ENCODE data around the gene BANP.
A peak's percentile ranks its signal among the peaks of the same experiment; 100 is the strongest.
"Not testable (repeated sequence)": the region's sequence is repeated elsewhere in the genome, so short reads cannot be mapped to it uniquely, and the experiment has no call there.

The BANP gene

DNA sequence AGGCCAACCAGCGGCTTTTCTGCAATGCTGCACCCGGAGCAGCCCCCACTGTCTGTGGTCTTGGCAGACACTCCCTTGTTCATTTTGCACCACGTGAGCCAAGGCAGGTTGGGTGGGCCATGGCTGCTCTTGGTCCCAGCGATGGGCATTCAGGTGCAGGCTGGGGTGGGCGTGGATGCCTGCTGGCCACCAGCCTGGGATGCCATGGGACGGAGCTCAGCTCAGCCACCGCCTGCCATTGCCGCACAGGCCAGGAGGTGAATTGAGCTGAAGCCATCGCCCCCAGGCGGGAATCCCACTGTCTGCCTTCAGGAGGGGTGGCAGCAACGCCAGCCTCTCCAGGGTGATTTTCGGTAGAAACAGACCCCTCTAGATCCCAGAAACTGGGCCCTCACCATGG is 155.3 kb downstream of the BANP start:
- ATAC-seq, result not testable (repeated sequence)

DNA sequence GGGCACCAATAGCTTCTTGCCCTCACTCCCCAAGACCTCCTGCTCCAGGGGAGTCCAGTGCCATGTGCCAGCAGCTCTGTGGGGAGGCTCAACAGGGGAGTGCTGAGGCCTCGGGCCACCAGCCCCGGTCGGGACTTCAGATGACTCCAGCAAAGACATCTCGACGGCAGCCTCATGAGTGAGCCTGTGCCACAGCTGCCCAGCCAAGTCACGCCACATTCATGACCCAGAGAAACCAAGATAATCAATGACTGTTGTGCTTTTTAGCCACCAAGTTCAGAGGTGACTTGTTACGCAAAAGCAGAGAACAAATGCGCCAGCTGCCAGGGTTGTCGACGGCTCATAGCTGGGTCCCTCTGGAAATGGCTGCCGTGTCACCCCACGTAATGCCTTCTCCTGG is 157.5 kb downstream of the BANP start:
- ATAC-seq, result no peak

DNA sequence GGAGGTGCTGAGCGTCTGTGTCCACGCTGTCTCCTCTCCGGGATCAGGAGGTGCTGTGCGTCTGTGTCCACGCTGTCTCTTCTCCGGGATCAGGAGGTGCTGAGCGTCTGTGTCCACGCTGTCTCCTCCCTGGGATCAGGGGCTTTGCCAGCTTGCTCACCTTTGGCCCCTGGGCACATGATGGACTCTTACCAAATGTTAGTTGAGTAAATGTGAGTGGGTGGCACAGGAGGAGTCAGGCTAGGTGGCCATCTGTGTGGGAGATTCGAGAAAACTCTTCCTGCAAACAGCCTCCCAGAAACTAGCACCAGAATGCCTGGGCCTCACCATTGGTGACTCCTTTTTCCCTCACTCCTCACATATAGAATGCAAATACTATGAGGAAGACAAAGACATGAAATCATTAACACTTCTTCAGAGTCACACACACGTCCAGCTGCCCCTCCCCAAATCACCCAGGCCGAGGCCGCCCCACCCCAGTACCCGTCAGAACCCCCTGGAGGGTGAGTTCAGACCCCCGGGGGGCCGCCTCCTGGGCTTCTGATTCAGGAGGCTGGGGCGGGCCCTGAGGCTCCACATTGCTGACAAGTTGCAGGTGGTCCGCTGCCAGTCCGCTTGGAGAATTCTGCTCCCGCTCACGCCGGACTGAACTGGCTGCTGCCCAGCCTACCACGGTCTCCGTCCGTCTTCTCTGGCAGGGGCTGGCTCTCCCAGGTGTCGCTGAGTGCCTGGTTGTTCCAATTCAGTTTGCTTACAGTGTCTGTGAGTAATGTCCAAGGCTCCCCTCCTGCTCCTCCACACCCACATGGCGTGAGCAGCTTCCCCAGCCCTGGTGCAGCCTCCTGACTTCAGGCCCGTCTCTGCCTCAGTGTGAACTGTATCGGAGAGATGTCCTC is 158.7 kb downstream of the BANP start:
- ATAC-seq, result peak; percentile 41 to 74

DNA sequence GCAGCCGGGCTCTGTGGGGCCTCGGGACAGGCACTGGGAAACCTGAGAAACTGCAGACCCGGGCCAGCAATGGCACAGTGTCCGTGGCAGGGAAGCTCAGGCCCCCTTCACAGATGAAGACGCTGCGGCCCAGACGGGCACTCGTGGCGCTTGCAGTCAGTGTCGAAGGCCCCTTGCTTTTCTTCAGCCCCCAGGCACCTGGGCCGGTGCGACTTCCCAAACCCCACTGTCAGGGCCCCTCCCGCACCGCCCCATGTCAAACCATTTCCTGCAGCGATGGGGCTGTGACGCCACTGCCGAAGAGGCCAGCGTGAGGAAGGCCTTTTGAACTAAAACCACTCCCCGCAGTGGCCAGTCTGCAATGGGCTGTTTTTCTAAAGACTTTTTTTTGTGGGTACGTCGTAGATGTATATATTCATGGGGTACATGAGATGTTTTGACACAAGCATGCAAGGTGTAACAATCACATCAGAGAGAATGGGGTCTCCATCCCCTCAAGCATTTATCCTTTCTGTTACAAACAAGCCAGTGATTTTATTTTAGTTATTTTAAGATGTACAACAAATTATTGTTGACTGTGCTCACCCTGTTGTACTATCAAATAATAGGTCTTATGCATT is 159.8 kb downstream of the BANP start:
- not testable (repeated sequence) for ATAC-seq

DNA sequence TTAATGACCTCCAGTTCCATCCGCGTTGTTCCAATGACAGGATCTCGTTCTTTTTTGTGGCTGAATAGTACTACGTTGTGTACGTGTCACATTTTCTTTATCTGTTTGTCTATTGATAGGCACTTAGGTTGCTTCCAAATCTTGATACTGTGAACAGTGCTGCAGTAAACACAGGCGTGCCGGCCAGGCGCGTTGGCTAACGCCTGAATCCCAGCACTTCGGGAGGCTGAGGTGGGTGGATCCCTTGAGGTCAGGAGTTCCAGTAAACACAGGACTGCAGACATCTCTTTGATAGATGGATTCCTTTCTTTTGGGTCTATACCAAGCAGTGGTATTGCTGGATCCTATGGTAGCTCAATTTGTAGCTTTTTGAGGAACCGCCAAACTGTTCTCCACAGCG is 160.7 kb downstream of the BANP start:
- ATAC-seq, result not testable (repeated sequence)

DNA sequence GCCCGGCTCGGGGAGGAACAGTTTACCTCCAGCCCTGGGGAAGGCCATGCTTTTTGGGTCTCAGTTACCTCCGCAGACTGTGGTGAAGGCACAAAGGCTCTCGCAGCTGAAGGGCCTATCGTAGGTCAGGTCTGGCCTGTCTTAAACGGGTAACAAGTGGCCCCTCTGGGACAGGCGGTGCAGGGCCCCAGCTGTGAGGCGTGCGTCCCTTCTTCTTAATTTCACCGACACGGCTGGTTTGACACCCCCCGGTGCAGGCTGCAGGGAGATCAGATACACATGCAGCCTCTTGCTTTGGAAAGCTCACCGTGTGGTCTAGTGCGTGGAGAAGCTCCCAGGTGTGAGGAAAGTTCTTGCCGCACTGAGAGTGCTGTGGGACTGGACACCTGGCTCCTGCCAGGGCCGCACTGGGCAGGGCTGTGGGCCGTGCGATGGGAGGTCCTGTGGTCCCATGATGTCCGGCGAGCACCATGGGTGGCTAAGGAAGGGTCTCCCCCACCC is 162.4 kb downstream of the BANP start:
- ATAC-seq, result no peak

DNA sequence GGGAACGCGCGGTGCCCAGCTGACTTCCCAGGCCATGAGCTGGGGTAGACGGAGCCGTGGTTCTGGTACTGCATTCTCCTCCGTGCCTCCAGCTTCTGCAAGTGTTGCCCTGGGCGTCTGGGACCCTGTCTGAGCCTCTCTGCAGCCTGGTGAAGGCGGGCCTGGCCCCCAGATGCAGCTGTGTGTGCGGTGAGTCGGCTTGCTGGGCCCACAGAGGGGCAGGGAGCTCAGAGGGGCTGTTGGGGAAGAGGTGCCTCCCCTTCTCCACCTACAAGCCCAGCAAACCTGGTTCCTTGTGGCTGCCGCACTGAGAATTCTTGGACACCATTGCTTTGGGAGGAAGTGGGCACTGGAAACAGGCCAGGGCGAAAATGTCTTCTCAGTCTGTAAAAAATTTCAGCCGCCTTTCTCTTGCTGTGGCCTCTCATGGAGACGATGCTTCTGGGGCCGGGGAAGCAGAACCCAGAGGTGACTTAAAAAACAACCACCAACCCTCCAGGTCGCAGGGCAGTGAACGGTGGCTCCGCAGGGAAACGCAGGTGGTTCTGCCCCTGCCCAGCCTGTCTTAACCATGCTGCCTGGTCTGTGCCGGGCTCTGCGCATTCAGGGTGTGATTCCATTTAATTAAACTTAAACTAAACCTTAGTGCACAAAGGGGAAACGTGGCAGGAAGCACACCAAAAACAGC is 163.5 kb downstream of the BANP start:
- not testable (repeated sequence) for ATAC-seq

DNA sequence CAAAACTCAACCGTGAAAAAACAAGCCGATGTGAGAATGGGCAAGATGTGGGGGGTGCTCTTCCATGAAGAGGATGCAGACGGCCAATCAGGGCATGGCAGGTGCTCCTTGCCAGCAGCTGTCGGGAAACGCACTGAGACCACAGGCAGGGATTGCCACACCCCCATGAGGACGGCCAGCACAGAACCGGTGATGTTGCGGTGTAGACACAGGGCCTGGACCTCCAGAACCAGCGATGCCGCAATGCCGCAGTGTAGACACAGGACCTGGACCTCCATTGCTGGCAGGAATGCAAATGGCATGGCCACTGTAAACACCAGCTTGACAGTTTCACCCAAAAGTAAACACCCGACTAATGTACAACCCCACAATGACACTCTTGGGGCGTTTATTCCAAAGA is 164.9 kb downstream of the BANP start:
- no peak for ATAC-seq

DNA sequence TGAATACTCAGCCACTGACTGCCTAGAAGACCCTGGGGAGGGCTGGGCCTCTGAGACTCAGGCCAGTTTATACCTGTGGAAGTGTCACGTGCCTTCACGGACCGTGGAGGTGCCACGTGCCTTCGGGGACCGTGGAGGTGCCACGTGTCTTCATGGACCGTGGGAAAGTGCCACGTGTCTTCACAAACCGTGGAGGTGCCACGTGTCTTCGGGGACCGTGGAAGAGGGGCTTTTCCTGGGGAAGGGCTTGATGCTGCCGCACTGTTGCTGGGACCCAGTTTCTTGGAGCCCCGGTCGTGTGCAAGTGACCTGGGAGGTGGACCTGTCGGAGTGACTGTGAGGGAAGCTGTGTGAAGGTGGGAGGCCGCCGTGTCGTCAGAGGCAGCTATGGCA is 166.2 kb downstream of the BANP start:
- no peak for ATAC-seq

DNA sequence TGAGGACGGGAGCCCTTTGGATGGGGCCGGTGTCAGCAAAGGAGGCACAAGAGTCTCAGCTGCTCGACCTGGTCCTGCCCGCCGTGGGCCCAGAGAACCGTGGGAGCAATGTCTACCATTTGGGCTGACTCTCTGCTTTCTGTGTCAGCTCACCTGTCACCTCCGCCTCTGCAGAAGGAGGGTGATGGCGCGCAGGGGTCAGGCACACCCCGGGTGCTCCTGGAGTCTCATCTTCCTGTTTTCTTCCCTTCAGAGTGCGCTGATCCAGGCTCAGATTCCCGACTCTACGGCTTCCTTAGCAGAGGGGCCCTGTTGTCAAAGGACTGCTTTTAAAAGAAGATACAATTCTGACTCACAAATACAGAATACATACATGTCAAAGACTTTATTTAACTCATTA is 167.1 kb downstream of the BANP start:
- ATAC-seq, result no peak

DNA sequence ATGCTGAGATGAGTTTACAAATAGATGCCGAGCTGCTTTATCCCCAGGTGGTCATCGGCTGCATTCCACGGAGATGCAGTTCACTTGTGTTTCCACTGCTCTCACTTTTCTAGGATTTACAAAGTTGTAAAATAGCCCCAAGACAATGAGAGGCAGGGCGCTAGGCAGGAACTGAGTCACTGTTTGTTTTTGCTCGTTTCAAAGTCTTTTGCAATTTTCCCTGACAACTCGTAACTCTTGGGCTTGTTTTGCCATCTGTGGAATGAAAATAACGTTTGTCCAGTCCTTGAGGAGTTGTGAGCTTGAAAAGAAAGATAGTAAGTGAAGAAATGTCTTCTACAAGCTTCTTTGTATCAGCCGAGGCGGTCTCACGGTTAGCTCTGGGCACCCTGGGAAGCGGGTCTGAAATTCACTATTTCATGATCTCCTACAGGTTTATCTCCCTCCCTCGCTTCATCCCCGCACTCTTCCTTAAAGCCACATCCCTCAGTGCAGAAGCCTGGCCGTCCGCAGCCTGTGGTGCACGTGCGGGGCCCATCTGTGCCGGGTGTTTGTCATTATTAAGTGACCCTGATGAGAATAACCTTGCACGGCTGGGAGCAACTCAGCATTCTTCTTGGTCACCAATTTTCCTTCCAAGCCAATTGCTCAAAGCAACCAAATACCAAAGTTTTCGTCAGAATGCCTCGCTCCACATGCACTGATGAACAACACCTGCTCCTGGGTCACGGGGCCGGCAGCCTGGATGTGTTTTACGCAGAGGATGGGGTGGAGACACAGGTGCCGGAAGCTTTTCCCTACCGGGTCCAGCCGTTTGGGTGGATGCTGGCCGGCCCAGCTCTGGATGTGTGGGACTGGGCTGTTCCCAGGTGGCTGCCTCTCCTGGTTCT is 167.9 kb downstream of the BANP start:
- ATAC-seq, result not testable (repeated sequence)

DNA sequence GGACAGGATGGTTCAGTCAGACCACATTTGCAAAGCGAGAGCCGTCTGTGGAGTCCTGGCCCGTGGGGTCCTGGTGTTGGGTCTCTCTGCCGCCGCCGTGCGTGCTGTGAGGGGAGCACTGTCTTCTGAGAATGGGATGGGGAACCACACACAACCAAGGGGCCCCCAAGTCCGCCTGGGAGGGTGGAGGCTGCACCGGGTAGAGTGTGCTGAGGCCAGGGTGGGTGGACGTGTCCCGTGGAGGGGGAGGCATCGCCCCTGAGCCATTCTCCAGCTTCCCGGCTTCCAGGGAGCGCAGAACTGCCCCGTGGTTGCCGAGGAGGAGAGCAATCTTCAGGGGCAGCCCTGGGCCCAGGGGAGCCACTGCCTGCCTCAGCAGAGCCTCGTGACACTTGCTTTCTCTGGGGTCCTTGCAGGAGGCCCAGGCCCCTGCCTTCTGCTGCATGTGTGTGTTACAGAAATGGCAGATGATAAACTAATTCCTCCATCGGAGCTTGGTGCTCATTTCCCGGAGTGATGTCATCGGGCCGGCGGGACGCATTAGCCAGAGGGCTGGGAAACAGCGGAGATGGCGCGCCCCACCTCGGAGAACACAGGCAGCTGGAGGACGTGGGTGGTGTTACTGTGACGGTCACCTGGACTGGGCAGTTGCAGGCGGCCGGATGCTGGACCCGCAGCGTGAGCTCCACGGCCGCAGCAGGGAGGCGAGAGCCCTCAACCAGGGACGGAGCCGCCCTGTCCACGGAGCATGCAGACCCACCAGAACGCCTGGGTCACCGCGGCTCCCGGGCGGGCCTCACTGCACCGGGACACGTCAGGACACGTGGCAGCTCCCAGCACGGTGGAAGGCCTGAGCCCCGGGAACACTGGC is 168.9 kb downstream of the BANP start:
- ATAC-seq, result not testable (repeated sequence)

DNA sequence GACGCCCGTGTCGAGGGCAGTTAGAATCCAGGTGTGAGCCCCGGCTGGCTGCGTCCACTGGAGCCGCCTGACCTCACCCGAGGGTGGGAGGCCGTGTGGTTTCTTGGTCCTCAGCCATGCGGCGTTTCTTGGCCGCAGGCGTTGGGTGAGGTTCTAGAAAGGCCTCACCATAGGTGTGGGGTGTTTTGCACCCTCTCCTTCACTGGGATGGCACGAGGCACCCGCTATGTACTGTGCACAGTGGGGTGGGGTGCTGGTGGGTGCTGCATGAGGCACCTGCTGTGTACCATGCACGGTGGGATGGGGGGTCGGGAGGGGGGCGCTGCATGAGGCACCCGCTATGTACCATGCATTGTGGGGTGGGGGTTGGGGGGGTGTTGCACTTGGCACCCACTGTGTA is 169.6 kb downstream of the BANP start:
- no peak for ATAC-seq

DNA sequence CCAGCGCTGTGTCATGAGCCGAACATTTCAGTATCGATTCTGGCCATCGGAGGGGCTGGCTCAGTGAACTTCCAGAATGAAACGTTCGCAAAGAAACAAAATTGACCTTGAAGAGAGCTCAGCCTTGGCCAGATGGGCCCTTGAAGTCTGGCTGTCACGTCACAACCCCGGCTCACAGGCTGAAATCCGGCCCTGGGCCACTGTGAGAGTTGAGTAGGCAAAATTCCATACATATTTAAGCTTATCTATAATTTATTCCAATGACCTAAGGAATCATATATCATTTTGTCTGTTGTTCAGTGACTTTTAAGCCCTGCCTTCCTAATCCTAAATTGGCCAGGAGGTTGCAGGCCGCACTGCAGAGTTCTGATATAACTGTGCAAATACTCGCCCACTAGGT is 170.2 kb downstream of the BANP start:
- not testable (repeated sequence) for ATAC-seq

DNA sequence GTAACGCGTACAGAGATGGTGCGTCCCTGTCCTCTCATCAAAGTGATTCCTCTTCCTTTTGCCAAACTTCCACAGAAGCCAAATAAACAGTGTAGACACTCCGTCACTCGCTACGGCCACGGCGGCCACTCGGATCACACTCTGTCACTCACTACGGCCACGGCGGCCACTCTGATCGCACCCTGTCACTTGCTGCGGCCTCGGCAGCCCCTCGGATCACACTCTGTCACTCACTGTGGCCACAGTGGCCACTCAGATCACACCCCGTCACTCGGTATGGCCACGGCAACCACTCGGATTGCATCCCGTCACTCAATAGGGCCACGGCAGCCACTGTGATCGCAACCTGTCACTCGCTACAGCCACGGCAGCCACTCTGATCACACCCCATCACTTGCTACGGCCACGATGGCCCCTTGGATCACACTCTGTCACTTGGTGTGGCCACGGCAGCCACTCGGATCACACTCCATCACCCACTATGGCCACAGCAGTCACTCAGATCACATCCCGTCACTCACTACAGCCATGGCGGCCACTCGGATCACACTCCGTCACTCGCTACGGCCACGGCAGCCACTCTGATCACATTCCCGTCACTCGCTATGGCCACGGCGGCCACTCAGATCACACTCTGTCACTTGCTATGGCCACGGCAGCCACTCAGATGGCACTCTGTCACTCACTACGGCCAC is 170.8 kb downstream of the BANP start:
- no peak for ATAC-seq

All from activated CD4-positive, CD25-positive, alpha-beta regulatory T cell treated with anti-CD3 and anti-CD28 coated beads, Interleukin-2, amount 50 U/mL, for 24 hours (primary cell).